DOHH2 (cell line): ENCODE measurements around the gene ITGB5.

Experiments
- CTCF ChIP-seq: fragments of 200-600 bp; sonication (generic); IDR thresholded peaks from one replicate; pipeline ENCODE4 v1.5.1; 2014; ENCODE audit warnings: antibody characterized with exemption, mild to moderate bottlenecking, low read depth, low read length; ENCODE audit not compliant: poor library complexity, severe bottlenecking
- EZH2phosphoT487 ChIP-seq: fragments of 200-600 bp; sonication (generic); IDR thresholded peaks from 2 replicates; pipeline ENCODE4 v1.6.1; 2017; ENCODE audit warnings: borderline replicate concordance, mild to moderate bottlenecking, antibody characterized with exemption, low read length, moderate library complexity, mixed read lengths

- TF ChIP-seq EZH2phosphoT487 (no peak), CTCF (no peak)
These were observed 89.7 kb downstream of the ITGB5 start for GRCh38 chr3:124797426-124797945.
